ENCODE data around the gene ANP32A. TPM values are rescaled to one million over a fixed set of nuclear protein-coding genes. Genes with fewer than 3 reads are reported as not detected.

ANP32A gene
- total RNA-seq, 4 donors from 2014 or later: 22.1 to 45.9 (median 35.3) TPM

DNA sequence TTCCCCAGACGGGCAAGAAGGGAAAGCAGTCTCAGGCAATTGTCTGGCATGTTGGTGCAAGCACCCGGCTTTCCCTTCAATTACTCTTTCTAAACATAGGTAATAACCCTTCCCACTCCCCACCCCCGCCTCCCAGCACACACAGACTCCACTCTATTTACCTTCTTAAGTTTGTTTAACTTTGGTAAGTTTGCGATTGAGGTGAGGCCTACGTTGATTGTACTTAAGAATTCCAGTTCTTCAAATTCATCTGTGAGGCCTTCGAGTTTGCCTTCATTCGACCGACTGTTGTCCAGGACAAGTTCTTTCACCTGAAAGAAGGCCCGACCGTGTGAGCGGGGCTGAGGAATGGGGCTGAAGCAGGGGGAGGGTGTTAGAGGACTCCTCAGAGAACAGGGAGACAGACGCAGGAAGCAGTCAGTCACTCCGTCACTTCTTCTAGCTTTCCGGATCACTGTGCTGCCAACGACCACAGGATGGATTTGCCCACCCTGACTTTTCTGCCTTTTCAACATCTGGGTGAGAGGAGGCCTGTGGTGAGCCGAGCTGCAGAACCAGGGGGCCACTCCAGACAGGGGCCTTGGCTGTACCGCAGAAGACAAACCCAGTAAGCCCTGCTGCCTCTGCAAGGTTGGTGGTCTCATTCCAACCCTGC is 33.0 kb downstream of the ANP32A start:
- no peak for DNase-seq (ENCODE audit: low spot score in 2 of 2)
- intact Hi-C loops (cut with DNase I; ENCODE audit: low total_unique reads): no loop called here
- TF ChIP-seq POLR2A (IDR thresholded peaks at IDR 0.05): no peak
- TF ChIP-seq, protein P1, sequence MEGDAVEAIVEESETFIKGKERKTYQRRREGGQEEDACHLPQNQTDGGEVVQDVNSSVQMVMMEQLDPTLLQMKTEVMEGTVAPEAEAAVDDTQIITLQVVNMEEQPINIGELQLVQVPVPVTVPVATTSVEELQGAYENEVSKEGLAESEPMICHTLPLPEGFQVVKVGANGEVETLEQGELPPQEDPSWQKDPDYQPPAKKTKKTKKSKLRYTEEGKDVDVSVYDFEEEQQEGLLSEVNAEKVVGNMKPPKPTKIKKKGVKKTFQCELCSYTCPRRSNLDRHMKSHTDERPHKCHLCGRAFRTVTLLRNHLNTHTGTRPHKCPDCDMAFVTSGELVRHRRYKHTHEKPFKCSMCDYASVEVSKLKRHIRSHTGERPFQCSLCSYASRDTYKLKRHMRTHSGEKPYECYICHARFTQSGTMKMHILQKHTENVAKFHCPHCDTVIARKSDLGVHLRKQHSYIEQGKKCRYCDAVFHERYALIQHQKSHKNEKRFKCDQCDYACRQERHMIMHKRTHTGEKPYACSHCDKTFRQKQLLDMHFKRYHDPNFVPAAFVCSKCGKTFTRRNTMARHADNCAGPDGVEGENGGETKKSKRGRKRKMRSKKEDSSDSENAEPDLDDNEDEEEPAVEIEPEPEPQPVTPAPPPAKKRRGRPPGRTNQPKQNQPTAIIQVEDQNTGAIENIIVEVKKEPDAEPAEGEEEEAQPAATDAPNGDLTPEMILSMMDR (IDR thresholded peaks at IDR 0.05): no peak
- H3K4me3 ChIP-seq (ENCODE audit: low read depth, poor library complexity, severe bottlenecking): no peak overlapping the region
- WGBS, 2 donors: 69 to 73% methylated on average over 17 of the region's 17 CpGs

DNA sequence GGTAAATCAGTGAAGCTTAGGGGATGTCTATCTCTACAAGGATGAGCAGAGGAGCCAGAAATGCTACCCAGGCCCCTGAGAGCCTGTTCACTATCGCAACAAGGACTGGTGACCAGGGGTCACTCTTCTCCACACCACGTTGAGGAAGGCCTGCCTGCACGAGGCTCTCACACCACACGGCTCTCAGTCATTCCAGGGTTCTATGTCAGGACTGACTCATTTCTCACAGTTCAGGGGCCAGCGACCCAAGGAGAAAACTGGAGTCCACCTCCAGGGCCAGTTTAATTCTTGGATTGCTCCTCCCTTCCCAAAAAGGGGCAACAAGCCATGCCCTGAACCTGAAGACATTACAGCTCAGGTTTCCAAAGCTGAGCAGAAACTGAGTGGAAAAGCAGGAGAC is 33.9 kb downstream of the ANP32A start:
- WGBS, 2 donors: 88 to 89% methylated on average over 5 of the region's 5 CpGs
- intact Hi-C loops (cut with DNase I; ENCODE audit: low total_unique reads): no loop called here
- H3K4me3 ChIP-seq (ENCODE audit: low read depth, poor library complexity, severe bottlenecking): no peak overlapping the region
- TF ChIP-seq POLR2A (IDR thresholded peaks at IDR 0.05): no peak
- TF ChIP-seq, protein P1 (IDR thresholded peaks at IDR 0.05): no peak
- peak in 1 of 2 donors; percentile 49 for DNase-seq (ENCODE audit: low spot score in 2 of 2)

DNA sequence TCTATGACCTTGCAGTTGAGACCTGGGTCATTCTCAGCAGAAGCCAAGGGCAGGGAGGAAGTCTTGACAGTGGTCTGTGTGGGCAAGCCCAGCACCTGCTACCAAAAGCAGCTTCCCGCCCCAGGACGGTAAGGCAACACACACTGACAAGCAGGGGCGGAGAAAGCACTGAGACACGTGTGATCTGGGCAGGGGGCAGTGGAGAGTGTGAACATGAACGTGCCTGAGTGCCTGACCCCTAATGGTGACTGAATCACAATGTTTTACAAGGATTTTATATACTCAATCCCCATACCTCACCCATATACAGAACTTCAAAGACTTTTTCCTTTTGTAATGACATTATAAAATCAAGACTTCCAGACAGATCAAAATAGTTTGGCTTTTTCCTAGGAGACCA is 35.2 kb downstream of the ANP32A start:
- intact Hi-C loops (cut with DNase I; ENCODE audit: low total_unique reads): no loop called here
- WGBS, 2 donors: 68 to 71% methylated on average over 5 of the region's 5 CpGs
- peak in 1 of 2 donors; percentile 74 for DNase-seq (ENCODE audit: low spot score in 2 of 2)
- no peak for TF ChIP-seq POLR2A (IDR thresholded peaks at IDR 0.05)
- TF ChIP-seq, protein P1 (IDR thresholded peaks at IDR 0.05): no peak
- H3K4me3 ChIP-seq (ENCODE audit: low read depth, poor library complexity, severe bottlenecking): no peak overlapping the region

- H3K4me3 ChIP-seq (ENCODE audit: low read depth, poor library complexity, severe bottlenecking): no peak overlapping the region
- TF ChIP-seq, protein P1 (IDR thresholded peaks at IDR 0.05): no peak
- TF ChIP-seq POLR2A (IDR thresholded peaks at IDR 0.05): no peak
- peak in 1 of 2 donors; percentile 79 for DNase-seq (ENCODE audit: low spot score in 2 of 2)
- WGBS, 2 donors: 96% methylated on average over 13 of the region's 13 CpGs
- intact Hi-C loops (cut with DNase I; ENCODE audit: low total_unique reads): no loop called here
Measured at GRCh38 chr15:68784206-68784605, 36.5 kb downstream of the ANP32A start.

DNA sequence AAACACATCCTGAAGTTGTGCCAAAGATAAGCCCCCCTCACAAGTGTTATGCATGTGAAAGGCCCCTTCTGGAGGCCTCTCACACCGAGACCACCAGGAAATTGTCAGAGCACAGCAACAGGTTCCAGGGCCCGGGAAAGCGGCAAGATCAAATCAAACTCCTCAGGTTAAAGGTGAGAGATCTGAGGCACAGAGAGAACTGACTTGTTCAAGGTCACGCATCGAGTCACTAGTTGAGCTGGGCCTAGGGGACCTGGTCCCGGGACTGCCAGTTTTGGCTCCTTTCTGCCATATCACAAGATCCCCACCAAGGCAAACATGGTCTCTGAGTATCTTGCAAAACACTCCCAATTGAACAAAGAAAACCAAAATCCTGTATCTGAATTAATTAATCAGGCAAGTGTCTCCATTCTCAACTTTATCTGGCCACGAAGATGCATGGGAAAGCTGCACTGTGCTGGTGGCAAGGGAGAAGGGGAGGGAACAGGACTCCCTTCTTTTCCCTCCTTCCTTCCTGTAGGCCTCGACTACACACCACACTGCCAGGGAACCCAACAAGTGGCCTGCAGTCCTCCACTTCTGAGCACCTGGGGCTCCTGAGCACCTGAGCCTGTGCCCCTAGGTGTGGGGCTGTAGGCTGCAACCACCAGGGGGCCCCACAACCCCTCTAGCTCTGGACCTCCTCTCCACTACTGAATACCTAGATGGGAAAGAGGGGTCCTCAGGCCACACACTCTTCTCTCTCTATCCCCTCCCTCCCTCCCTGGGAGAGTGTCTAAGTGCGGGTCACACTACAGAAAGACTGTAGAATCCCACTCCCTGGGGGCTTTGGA is 37.3 kb downstream of the ANP32A start:
- H3K4me3 ChIP-seq (ENCODE audit: low read depth, poor library complexity, severe bottlenecking): no peak overlapping the region
- intact Hi-C loops (cut with DNase I; ENCODE audit: low total_unique reads): no loop called here
- TF ChIP-seq, protein P1 (IDR thresholded peaks at IDR 0.05): no peak
- TF ChIP-seq POLR2A (IDR thresholded peaks at IDR 0.05): no peak
- WGBS, 2 donors: 90 to 94% methylated on average over 9 of the region's 9 CpGs
- peak in 1 of 2 donors; percentile 86 for DNase-seq (ENCODE audit: low spot score in 2 of 2)
